ENCODE measurements around the gene MAX. TPM values are rescaled to one million over a fixed set of nuclear protein-coding genes. Genes with fewer than 3 reads are reported as not detected.

The MAX gene
- polyA plus RNA-seq, 1 donor from 2014 or later: 55.3 TPM

DNA sequence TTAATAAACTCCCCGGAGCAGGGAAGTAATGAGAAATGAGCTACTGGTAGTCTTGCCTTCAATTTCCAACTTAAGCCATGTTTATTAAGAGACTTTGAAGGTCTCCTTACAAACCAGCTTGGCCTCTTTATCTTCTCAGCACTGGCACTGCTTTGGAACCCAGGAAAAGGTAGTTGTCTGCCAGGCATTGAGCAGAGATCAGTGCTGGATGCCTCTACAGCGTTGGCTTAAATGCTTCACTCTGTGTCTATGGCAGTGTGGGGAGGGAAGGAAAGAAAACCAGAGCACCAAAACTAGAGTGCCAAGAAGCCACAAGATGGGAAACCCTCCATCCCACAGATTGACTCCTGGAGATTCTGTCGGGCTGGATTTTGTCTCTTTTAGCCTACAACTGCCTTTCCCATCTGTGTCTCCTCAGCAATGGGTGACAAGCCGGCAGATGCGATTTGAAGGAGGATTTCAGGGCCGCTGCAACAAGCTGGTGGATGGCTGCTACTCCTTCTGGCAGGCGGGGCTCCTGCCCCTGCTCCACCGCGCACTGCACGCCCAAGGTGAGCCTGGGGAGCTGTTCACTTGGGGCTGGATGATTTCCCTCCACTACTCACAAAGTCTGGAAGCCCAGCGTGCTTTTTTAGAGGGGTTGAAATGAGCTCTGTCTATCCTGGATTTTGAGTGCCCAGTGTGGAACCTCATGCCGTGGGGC is 58.3 kb downstream of the MAX start:
- Histone ChIP-seq H3K4me3 (ENCODE audit: low read length) (no peak overlapping the region), H3K27ac (ENCODE audit: low read length) (no peak overlapping the region), H3K9ac (ENCODE audit: low read length) (no peak overlapping the region), H3K4me2 (ENCODE audit: low read length) (no peak overlapping the region), H3K36me3 (ENCODE audit: insufficient read depth, low read length) (no peaks in the 10 kb centered on the region), H3K9me3 (ENCODE audit: low read length) (no peaks in the 10 kb centered on the region), H3K27me3 (ENCODE audit: insufficient read depth, low read depth, low read length) (no peaks in the 10 kb centered on the region), H2AFZ (ENCODE audit: low read depth, low read length) (no peak overlapping the region), H4K20me1 (ENCODE audit: insufficient read depth) (no peaks in the 10 kb centered on the region), H3F3A (ENCODE audit: insufficient read depth, low read length, poor library complexity, severe bottlenecking) (no peaks in the 10 kb centered on the region), H3K79me2 (replicated peaks; ENCODE audit: insufficient read depth, low read length) (no peaks in the 10 kb centered on the region), H3K9me2 (ENCODE audit: insufficient read depth, low read length) (no peaks in the 10 kb centered on the region)
- TF ChIP-seq, protein P1, sequence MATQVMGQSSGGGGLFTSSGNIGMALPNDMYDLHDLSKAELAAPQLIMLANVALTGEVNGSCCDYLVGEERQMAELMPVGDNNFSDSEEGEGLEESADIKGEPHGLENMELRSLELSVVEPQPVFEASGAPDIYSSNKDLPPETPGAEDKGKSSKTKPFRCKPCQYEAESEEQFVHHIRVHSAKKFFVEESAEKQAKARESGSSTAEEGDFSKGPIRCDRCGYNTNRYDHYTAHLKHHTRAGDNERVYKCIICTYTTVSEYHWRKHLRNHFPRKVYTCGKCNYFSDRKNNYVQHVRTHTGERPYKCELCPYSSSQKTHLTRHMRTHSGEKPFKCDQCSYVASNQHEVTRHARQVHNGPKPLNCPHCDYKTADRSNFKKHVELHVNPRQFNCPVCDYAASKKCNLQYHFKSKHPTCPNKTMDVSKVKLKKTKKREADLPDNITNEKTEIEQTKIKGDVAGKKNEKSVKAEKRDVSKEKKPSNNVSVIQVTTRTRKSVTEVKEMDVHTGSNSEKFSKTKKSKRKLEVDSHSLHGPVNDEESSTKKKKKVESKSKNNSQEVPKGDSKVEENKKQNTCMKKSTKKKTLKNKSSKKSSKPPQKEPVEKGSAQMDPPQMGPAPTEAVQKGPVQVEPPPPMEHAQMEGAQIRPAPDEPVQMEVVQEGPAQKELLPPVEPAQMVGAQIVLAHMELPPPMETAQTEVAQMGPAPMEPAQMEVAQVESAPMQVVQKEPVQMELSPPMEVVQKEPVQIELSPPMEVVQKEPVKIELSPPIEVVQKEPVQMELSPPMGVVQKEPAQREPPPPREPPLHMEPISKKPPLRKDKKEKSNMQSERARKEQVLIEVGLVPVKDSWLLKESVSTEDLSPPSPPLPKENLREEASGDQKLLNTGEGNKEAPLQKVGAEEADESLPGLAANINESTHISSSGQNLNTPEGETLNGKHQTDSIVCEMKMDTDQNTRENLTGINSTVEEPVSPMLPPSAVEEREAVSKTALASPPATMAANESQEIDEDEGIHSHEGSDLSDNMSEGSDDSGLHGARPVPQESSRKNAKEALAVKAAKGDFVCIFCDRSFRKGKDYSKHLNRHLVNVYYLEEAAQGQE (IDR thresholded peaks at IDR 0.05; ENCODE audit: borderline replicate concordance): no peak
- TF ChIP-seq EP300 (conservative IDR thresholded peaks at IDR 0.05; ENCODE audit: poor library complexity, severe bottlenecking) (no peak), POLR2AphosphoS5 (IDR thresholded peaks at IDR 0.05) (no peak), MXI1 (conservative IDR thresholded peaks at IDR 0.05; ENCODE audit: poor library complexity, severe bottlenecking) (no peak), SMC3 (conservative IDR thresholded peaks at IDR 0.05; ENCODE audit: poor library complexity) (no peak), TAF1 (IDR thresholded peaks at IDR 0.05; ENCODE audit: low read depth) (no peak), EZH2 (IDR thresholded peaks at IDR 0.05; ENCODE audit: borderline replicate concordance, insufficient read depth, low read length, poor library complexity, severe bottlenecking) (no peak), RAD21 (conservative IDR thresholded peaks at IDR 0.05) (no peak)
- TF ChIP-seq, protein P2, sequence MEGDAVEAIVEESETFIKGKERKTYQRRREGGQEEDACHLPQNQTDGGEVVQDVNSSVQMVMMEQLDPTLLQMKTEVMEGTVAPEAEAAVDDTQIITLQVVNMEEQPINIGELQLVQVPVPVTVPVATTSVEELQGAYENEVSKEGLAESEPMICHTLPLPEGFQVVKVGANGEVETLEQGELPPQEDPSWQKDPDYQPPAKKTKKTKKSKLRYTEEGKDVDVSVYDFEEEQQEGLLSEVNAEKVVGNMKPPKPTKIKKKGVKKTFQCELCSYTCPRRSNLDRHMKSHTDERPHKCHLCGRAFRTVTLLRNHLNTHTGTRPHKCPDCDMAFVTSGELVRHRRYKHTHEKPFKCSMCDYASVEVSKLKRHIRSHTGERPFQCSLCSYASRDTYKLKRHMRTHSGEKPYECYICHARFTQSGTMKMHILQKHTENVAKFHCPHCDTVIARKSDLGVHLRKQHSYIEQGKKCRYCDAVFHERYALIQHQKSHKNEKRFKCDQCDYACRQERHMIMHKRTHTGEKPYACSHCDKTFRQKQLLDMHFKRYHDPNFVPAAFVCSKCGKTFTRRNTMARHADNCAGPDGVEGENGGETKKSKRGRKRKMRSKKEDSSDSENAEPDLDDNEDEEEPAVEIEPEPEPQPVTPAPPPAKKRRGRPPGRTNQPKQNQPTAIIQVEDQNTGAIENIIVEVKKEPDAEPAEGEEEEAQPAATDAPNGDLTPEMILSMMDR (IDR thresholded peaks at IDR 0.05; ENCODE audit: poor library complexity, severe bottlenecking): no peak

DNA sequence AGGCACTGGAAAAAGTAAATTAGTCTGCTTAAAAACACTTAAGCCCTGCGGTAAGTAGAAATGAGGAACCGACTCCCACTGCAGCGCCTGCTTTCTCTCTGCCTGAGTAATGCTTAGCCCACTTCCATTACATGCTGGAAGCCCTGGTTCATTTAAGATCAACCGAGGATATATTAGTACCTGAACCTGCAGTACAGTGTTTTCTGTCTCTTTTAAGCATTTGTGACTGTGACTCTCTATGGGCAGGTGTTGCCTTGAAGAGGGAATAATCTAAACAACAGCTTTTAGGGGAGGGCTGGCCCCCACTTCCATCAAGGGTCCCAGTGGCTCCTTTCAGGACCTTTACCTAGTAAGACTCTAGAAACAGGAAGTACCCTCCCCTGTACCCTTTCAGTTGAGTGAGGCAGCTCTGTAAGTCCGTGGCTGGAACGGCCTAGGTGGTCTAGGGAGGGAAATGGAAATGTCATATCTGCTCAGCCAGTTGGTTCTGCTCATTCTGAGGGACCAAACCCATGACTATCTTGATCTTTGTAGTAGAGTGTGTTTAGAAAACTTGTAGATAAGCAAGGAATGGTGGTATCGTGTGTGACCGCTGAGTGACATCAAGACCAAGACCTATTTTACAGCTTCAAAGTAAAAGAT is 59.5 kb downstream of the MAX start:
- H3K27ac ChIP-seq (ENCODE audit: low read length): no peak overlapping the region
- no peaks in the 10 kb centered on the region for H3F3A ChIP-seq (ENCODE audit: insufficient read depth, low read length, poor library complexity, severe bottlenecking)
- H3K9me2 ChIP-seq (ENCODE audit: insufficient read depth, low read length): no peaks in the 10 kb centered on the region
- H2AFZ ChIP-seq (ENCODE audit: low read depth, low read length): no peak overlapping the region
- no peaks in the 10 kb centered on the region for H3K9me3 ChIP-seq (ENCODE audit: low read length)
- no peaks in the 10 kb centered on the region for H4K20me1 ChIP-seq (ENCODE audit: insufficient read depth)
- no peaks in the 10 kb centered on the region for H3K79me2 ChIP-seq (replicated peaks; ENCODE audit: insufficient read depth, low read length)
- H3K36me3 ChIP-seq (ENCODE audit: insufficient read depth, low read length): no peaks in the 10 kb centered on the region
- H3K27me3 ChIP-seq (ENCODE audit: insufficient read depth, low read depth, low read length): no peaks in the 10 kb centered on the region
- H3K4me2 ChIP-seq (ENCODE audit: low read length): no peak overlapping the region
- no peak overlapping the region for H3K9ac ChIP-seq (ENCODE audit: low read length)
- no peak overlapping the region for H3K4me3 ChIP-seq (ENCODE audit: low read length)
- no peak for TF ChIP-seq TAF1 (IDR thresholded peaks at IDR 0.05; ENCODE audit: low read depth)
- no peak for TF ChIP-seq MXI1 (conservative IDR thresholded peaks at IDR 0.05; ENCODE audit: poor library complexity, severe bottlenecking)
- TF ChIP-seq RAD21 (conservative IDR thresholded peaks at IDR 0.05): no peak
- no peak for TF ChIP-seq POLR2AphosphoS5 (IDR thresholded peaks at IDR 0.05)
- TF ChIP-seq, protein P2 (IDR thresholded peaks at IDR 0.05; ENCODE audit: poor library complexity, severe bottlenecking): no peak
- no peak for TF ChIP-seq EP300 (conservative IDR thresholded peaks at IDR 0.05; ENCODE audit: poor library complexity, severe bottlenecking)
- TF ChIP-seq, protein P1 (IDR thresholded peaks at IDR 0.05; ENCODE audit: borderline replicate concordance): no peak
- no peak for TF ChIP-seq SMC3 (conservative IDR thresholded peaks at IDR 0.05; ENCODE audit: poor library complexity)
- TF ChIP-seq EZH2 (IDR thresholded peaks at IDR 0.05; ENCODE audit: borderline replicate concordance, insufficient read depth, low read length, poor library complexity, severe bottlenecking): no peak
